ENCODE data around the gene EEA1. TPM values are rescaled to one million over a fixed set of nuclear protein-coding genes. Genes with fewer than 3 reads are reported as not detected.
A peak's percentile ranks its signal among the peaks of the same experiment; 100 is the strongest.

EEA1 gene
- 19.9 and 26.0 TPM in 2 replicates for total RNA-seq
- long read RNA-seq, partial matches to known transcripts, result 14 of 20 reads
- long read RNA-seq, other reads (novel, unspliced or antisense), result 6 of 20 reads

DNA sequence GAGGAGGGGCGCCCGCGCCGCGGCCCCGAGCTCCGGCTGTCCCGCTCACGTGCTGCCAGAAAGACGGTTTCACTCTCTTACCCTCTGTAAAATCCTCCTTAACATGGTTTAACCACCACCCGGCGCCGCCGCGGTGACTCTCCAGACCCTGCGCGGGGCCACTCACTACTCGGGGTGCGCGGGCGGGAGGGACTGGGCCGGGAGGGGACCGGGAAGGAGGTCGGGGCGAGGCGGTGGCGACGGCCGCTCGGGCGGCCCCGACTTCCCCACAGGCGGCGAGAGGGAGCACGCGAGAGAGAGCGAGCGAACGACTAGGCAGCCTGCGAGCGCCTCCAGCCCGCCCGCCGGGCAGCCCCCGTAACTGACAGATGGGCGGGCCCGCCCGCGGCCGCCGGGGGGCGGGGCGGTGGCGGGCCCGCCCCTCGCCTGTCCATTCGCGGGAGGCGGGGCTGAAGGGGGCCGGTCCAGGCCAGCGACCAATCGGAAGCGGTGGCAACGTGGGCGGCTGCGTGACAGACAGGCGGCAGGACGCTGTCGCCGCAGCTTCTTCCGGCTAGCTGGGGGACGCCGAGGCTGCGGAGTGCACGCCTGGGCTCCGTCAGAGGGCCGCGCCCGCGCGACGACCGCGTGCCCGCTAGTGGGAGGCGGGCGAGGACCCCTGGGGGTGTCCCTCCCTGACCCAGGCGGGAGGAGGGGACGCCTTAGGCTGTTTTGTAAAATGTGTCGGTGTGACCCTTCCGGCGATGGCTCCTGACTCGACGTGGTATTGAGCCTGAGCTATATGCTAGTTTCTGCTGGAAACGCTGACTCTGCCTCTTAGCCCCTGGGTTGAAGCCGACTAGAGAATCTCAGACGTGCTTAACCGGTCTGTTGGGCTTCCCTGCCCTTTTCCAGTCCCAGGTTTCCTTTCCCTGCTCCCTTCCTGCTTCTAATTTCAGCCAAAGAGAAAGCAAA lies at the start of gene EEA1:
EEA1 (minus strand) TSS at position 334 of the 954 bp plus-strand sequence; CDS start at position 105, 229 bp downstream.
- peak within 1 kb of the TSS; percentile 93 for H3K27ac Mint-ChIP-seq (ENCODE audit: unreplicated experiment)
- TF ChIP-seq, protein P1, sequence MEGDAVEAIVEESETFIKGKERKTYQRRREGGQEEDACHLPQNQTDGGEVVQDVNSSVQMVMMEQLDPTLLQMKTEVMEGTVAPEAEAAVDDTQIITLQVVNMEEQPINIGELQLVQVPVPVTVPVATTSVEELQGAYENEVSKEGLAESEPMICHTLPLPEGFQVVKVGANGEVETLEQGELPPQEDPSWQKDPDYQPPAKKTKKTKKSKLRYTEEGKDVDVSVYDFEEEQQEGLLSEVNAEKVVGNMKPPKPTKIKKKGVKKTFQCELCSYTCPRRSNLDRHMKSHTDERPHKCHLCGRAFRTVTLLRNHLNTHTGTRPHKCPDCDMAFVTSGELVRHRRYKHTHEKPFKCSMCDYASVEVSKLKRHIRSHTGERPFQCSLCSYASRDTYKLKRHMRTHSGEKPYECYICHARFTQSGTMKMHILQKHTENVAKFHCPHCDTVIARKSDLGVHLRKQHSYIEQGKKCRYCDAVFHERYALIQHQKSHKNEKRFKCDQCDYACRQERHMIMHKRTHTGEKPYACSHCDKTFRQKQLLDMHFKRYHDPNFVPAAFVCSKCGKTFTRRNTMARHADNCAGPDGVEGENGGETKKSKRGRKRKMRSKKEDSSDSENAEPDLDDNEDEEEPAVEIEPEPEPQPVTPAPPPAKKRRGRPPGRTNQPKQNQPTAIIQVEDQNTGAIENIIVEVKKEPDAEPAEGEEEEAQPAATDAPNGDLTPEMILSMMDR (conservative IDR thresholded peaks at IDR 0.05), result peak; percentile 26
- peaks cover 45% of the 10 kb centered on the region for H3K4me1 Mint-ChIP-seq

DNA sequence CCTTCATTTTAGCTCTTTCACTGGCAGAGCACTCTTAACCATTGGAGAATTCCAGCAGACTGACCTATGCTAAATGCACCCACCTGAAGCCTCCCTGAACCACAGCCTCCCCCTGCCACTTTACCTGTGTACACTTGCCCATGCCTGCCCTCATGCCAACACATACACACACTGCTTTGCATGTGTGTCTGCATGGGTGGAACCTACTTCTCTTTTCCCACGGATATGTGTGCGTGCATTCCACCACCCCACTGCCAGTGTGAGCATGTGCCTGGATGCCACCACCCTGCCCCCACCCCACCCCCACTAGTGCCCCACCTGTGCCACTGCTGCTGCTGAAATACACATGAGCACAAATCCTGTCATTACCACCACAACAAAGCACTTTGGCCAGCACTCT lies 49.5 kb upstream of the EEA1 start:
- peaks cover 24% of the 10 kb centered on the region for H3K9me3 Mint-ChIP-seq
- no peak for DNase-seq (ENCODE audit: low read depth, low spot score)
- TF ChIP-seq, protein P1 (conservative IDR thresholded peaks at IDR 0.05), result no peak
- peaks cover 14% of the 10 kb centered on the region for H3K36me3 Mint-ChIP-seq (ENCODE audit: low read depth)
- no peak overlapping the region for H3K27ac Mint-ChIP-seq (ENCODE audit: unreplicated experiment)
- H3K4me1 Mint-ChIP-seq, result peaks cover 15% of the 10 kb centered on the region
- H3K27me3 Mint-ChIP-seq (ENCODE audit: low read depth), result no peaks in the 10 kb centered on the region
- no peak overlapping the region for H3K4me3 Mint-ChIP-seq

More for the DNA sequence above, at the start of gene EEA1:
- Mint-ChIP-seq H3K27me3 (ENCODE audit: low read depth) (no peaks in the 10 kb centered on the region), H3K4me3 (peak within 1 kb of the TSS; percentile 90), H3K9me3 (no peaks in the 10 kb centered on the region), H3K36me3 (ENCODE audit: low read depth) (no peaks in the 10 kb centered on the region)
- peak; percentile 90 for DNase-seq (ENCODE audit: low read depth, low spot score)

- Mint-ChIP-seq H3K36me3 (ENCODE audit: low read depth) (peaks cover 11% of the 10 kb centered on the region), H3K4me3 (no peak overlapping the region), H3K4me1 (peaks cover 15% of the 10 kb centered on the region), H3K27me3 (ENCODE audit: low read depth) (no peaks in the 10 kb centered on the region), H3K9me3 (peaks cover 18% of the 10 kb centered on the region), H3K27ac (ENCODE audit: unreplicated experiment) (peak overlapping the region; percentile 91)
- TF ChIP-seq, protein P1 (conservative IDR thresholded peaks at IDR 0.05), result no peak
- DNase-seq (ENCODE audit: low read depth, low spot score), result no peak
These were observed 48.2 kb upstream of the EEA1 start for GRCh38 chr12:92977326-92977725.

DNA sequence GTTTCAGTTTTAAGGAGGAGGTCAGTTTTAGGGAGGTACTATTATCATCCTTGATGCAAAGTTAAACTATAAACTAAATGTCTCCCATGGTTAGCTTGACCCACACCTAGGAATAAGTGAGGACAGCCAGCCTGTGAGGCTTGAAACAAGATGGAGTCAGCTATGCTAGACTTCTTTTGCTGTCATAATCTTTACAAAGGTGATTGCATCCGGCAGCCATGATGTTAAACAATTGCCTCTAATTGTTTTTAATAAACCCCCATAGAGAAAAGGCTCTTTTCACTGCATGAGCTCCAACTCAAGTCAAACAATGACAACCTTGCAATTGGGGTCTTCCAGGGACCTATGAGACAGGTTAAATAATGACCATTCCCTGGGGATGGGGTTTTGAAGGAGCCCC lies 45.7 kb upstream of the EEA1 start:
- peaks cover 4% of the 10 kb centered on the region for H3K36me3 Mint-ChIP-seq (ENCODE audit: low read depth)
- H3K9me3 Mint-ChIP-seq, result peaks cover 9% of the 10 kb centered on the region
- H3K4me3 Mint-ChIP-seq, result no peak overlapping the region
- H3K4me1 Mint-ChIP-seq, result peaks cover 22% of the 10 kb centered on the region
- no peak overlapping the region for H3K27ac Mint-ChIP-seq (ENCODE audit: unreplicated experiment)
- TF ChIP-seq, protein P1 (conservative IDR thresholded peaks at IDR 0.05), result no peak
- no peak for DNase-seq (ENCODE audit: low read depth, low spot score)
- no peaks in the 10 kb centered on the region for H3K27me3 Mint-ChIP-seq (ENCODE audit: low read depth)

GRCh38 chr12:92973614-92974013 lies 44.5 kb upstream of the EEA1 start:
- peaks cover 4% of the 10 kb centered on the region for H3K36me3 Mint-ChIP-seq (ENCODE audit: low read depth)
- H3K4me3 Mint-ChIP-seq, result no peak overlapping the region
- peaks cover 24% of the 10 kb centered on the region for H3K4me1 Mint-ChIP-seq
- no peak for DNase-seq (ENCODE audit: low read depth, low spot score)
- no peak overlapping the region for H3K27ac Mint-ChIP-seq (ENCODE audit: unreplicated experiment)
- H3K9me3 Mint-ChIP-seq, result peaks cover 9% of the 10 kb centered on the region
- no peaks in the 10 kb centered on the region for H3K27me3 Mint-ChIP-seq (ENCODE audit: low read depth)
- TF ChIP-seq, protein P1 (conservative IDR thresholded peaks at IDR 0.05), result no peak
